Loucy (cell line): ENCODE measurements around the gene GADL1.

Experiments used
- H2AFZ ChIP-seq: fragments of 200-600 bp; sonication (generic); 2 replicates; pipeline ENCODE4 v1.6.0; 2016; ENCODE audit warnings: antibody characterized with exemption, mild to moderate bottlenecking, low read length, moderate library complexity
- H3F3A ChIP-seq: fragments of 200-600 bp; 2 replicates; pipeline ENCODE4 v1.6.0; 2016; ENCODE audit warnings: antibody characterized with exemption, low read depth, mild to moderate bottlenecking
- H3K27me3 ChIP-seq: fragments of 200-600 bp; sonication (generic); 2 replicates; pipeline ENCODE4 v1.6.1; 2014; ENCODE audit warnings: low read length, mild to moderate bottlenecking; ENCODE audit not compliant: insufficient read depth, poor library complexity, severe bottlenecking
- H3K36me3 ChIP-seq: fragments of 200-600 bp; sonication (generic); 2 replicates; pipeline ENCODE4 v1.6.1; 2016; ENCODE audit warnings: low read length; ENCODE audit not compliant: insufficient read depth
- H3K4me1 ChIP-seq: fragments of 200-600 bp; sonication (generic); 2 replicates; pipeline ENCODE4 v1.5.1; 2014; ENCODE audit warnings: low read length, mild to moderate bottlenecking; ENCODE audit not compliant: insufficient read depth, poor library complexity, severe bottlenecking
- H3K4me2 ChIP-seq: fragments of 200-600 bp; sonication (generic); 2 replicates; pipeline ENCODE4 v1.6.0; 2014; ENCODE audit warnings: antibody characterized with exemption, low read length, low read depth, mild to moderate bottlenecking; ENCODE audit not compliant: poor library complexity, severe bottlenecking
- H3K4me3 ChIP-seq: fragments of 200-600 bp; sonication (generic); 2 replicates; pipeline ENCODE4 v1.5.1; 2014; ENCODE audit warnings: low read length, mild to moderate bottlenecking, mixed read lengths; ENCODE audit not compliant: poor library complexity, severe bottlenecking
- H3K79me2 ChIP-seq: fragments of 200-600 bp; sonication (generic); 2 replicates; pipeline ENCODE4 v1.6.1; 2014; ENCODE audit warnings: low read length; ENCODE audit not compliant: insufficient read depth
- H3K9ac ChIP-seq: fragments of 200-600 bp; sonication (generic); 2 replicates; pipeline ENCODE4 v1.6.0; 2014; ENCODE audit warnings: mild to moderate bottlenecking, low read depth, low read length, moderate library complexity; ENCODE audit not compliant: poor library complexity, severe bottlenecking
- H3K9me2 ChIP-seq: fragments of 200-600 bp; sonication (generic); replicated peaks from 2 replicates; pipeline ENCODE4 v1.6.1; 2016; ENCODE audit warnings: low read depth, low read length, mixed read lengths
- H3K9me3 ChIP-seq: fragments of 200-600 bp; sonication (generic); 2 replicates; pipeline ENCODE4 v1.6.1; 2014; ENCODE audit warnings: mild to moderate bottlenecking, antibody characterized with exemption, low read length, low read depth; ENCODE audit not compliant: insufficient read depth
- H4K20me1 ChIP-seq: fragments of 200-600 bp; sonication (generic); 2 replicates; pipeline ENCODE4 v1.6.0; 2014; ENCODE audit warnings: antibody characterized with exemption, low read length, mild to moderate bottlenecking; ENCODE audit not compliant: insufficient read depth, poor library complexity, severe bottlenecking
- EZH2phosphoT487 ChIP-seq: fragments of 200-600 bp; IDR thresholded peaks from 2 replicates; pipeline ENCODE4 v1.6.1; 2018; ENCODE audit warnings: antibody characterized with exemption, mild to moderate bottlenecking, moderate library complexity, borderline replicate concordance

The GADL1 gene

GRCh38 chr3:30676424-30677346 lies 217.8 kb downstream of the GADL1 start:
- Histone ChIP-seq H3K36me3 (peaks cover 91% of the 10 kb centered on the region), H3K4me3 (no peak overlapping the region), H3K27me3 (no peaks in the 10 kb centered on the region), H3K9ac (no peak overlapping the region), H3K4me1 (peaks cover 11% of the 10 kb centered on the region), H3K4me2 (no peak overlapping the region), H3F3A (no peaks in the 10 kb centered on the region), H2AFZ (no peak overlapping the region), H3K9me3 (no peaks in the 10 kb centered on the region), H3K9me2 (no peaks in the 10 kb centered on the region), H4K20me1 (peaks cover 7% of the 10 kb centered on the region), H3K79me2 (peaks cover 72% of the 10 kb centered on the region)
- no peak for TF ChIP-seq EZH2phosphoT487
